PC-9 (cell line): Measurements from ENCODE around the gene PROM1.

Experiments used
- EZH2 ChIP-seq: fragments of 200-600 bp; sonication (generic); IDR thresholded peaks from 2 replicates; pipeline ENCODE4 v1.8.0; 2017; ENCODE audit warnings: antibody characterized with exemption, low read depth
- TF ChIP-seq, protein P1 (sequence below): fragments of 200-600 bp; sonication (generic); conservative IDR thresholded peaks from 2 replicates; pipeline ENCODE4 v1.6.1; 2017; ENCODE audit warnings: mixed run types, antibody characterized with exemption, mild to moderate bottlenecking, moderate library complexity

DNA sequence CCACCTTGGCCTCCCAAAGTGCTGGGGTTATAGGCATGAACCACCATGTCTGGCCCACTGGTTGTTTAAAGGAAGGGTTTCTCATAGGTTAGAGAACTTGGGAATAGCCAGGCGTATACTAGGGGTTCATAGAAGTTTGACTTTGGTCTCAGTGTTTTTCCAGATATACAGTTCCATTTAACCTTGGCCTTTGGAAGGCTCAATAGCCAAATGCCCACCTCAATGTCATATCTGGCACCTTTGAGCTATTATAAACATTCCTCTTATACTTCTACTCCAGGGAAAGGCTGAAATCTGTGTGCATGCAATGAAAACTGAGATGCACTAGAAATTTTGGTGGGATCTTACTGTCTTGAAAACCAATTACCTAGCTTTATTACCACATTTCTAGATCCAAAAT, 47.5 kb upstream of the PROM1 start:
- TF ChIP-seq, protein P1, sequence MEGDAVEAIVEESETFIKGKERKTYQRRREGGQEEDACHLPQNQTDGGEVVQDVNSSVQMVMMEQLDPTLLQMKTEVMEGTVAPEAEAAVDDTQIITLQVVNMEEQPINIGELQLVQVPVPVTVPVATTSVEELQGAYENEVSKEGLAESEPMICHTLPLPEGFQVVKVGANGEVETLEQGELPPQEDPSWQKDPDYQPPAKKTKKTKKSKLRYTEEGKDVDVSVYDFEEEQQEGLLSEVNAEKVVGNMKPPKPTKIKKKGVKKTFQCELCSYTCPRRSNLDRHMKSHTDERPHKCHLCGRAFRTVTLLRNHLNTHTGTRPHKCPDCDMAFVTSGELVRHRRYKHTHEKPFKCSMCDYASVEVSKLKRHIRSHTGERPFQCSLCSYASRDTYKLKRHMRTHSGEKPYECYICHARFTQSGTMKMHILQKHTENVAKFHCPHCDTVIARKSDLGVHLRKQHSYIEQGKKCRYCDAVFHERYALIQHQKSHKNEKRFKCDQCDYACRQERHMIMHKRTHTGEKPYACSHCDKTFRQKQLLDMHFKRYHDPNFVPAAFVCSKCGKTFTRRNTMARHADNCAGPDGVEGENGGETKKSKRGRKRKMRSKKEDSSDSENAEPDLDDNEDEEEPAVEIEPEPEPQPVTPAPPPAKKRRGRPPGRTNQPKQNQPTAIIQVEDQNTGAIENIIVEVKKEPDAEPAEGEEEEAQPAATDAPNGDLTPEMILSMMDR: no peak
- no peak for TF ChIP-seq EZH2
